Tibial nerve (tissue), 4 donors: ENCODE results near the gene MBLAC1. TPM values are rescaled to one million over a fixed set of nuclear protein-coding genes. Genes with fewer than 3 reads are reported as not detected.

Experiments
- DNase-seq, 2 donors: peaks; one replicate each; pipeline ENCODE4 v3.0.0-alpha.2; 2019; ENCODE audit warnings: low spot score in 2 of 2
- H3K27ac ChIP-seq, 4 donors: fragments of 200-600 bp; sonication (generic) in 3 of 4; one replicate each; pipeline ENCODE4 v1.5.1; 2017 to 2019; ENCODE audit warnings: mild to moderate bottlenecking in 1 of 4
- H3K27me3 ChIP-seq, 2 donors: fragments of 200-600 bp; sonication (generic) in 1 of 2; one replicate each; pipeline versions ENCODE4 v1.5.1 to v1.6.0; 2017 to 2019
- H3K36me3 ChIP-seq, 3 donors: fragments of 200-600 bp; sonication (generic); one replicate each; pipeline ENCODE4 v1.5.1; 2018 to 2019
- H3K4me1 ChIP-seq, 4 donors: fragments of 200-600 bp; sonication (generic) in 3 of 4; one replicate each; pipeline ENCODE4 v1.5.1; 2017 to 2019
- H3K4me3 ChIP-seq, 4 donors: fragments of 200-600 bp; sonication (generic) in 3 of 4; one replicate each; pipeline ENCODE4 v1.5.1; 2017 to 2019; ENCODE audit warnings: mild to moderate bottlenecking in 1 of 4, moderate library complexity in 1 of 4
- H3K9me3 ChIP-seq, 4 donors: fragments of 200-600 bp; sonication (generic) in 3 of 4; one replicate each; pipeline ENCODE4 v1.5.1; 2017 to 2019
- CTCF ChIP-seq, 5 experiments: fragments of 200-600 bp in 3 of 5; fragments of 450-650 bp in 2 of 5; sonication (generic) in 3 of 5; IDR thresholded peaks; one replicate each; pipeline ENCODE4 v1.5.1; 2016 to 2019; ENCODE audit warnings: antibody characterized with exemption in 5 of 5, mild to moderate bottlenecking in 3 of 5, moderate library complexity in 2 of 5
- EP300 ChIP-seq, 2 donors: sonication (generic); formaldehyde crosslinking; IDR thresholded peaks; one replicate each; pipeline ENCODE4 v1.6.1; 2017; ENCODE audit warnings: antibody characterized with exemption in 2 of 2, mild to moderate bottlenecking in 1 of 2
- POLR2A ChIP-seq, 2 donors: fragments of 450-650 bp; IDR thresholded peaks; one replicate each; pipeline ENCODE4 v1.6.1; 2017; ENCODE audit warnings: antibody characterized with exemption in 2 of 2, mild to moderate bottlenecking in 2 of 2, moderate library complexity in 2 of 2
- WGBS, 2 donors: methylation state at CpG; one replicate each; pipeline ENCODE4 v1.1.5; 2018; 5-methylcytosine and 5-hydroxymethylcytosine counted together
- total RNA-seq, 4 donors: library from RNA; depleted of rRNA; stranded (reverse); fragments of >200 nt; gene quantifications; one replicate each; pipeline ENCODE4 v1.1.0, GENCODE V29; 2016

MBLAC1 gene
- total RNA-seq, 4 donors from 2014 or later: 3.9 to 9.2 (median 6.9) TPM

- 21 to 26% methylated on average over 18 of the region's 32 CpGs for WGBS, 2 donors
- DNase-seq: peak in 1 of 2 donors; percentile 21
- TF ChIP-seq CTCF (IDR thresholded peaks at IDR 0.05) (no peak), EP300 (IDR thresholded peaks at IDR 0.05) (no peak), POLR2A (IDR thresholded peaks at IDR 0.05) (no peak)
- H3K4me1 ChIP-seq: peaks cover 0 to 52% (median 16%) of the 10 kb centered on the region in 4 donors
- H3K27ac ChIP-seq: peak overlapping the region; percentile 59 to 85 (median 84)
- H3K9me3 ChIP-seq: no peaks in the 10 kb centered on the region
- H3K4me3 ChIP-seq: peak overlapping the region; percentile 56 to 85 (median 80)
- peaks cover 0 to 42% (median 0%) of the 10 kb centered on the region in 3 donors for H3K36me3 ChIP-seq
- H3K27me3 ChIP-seq: no peaks in the 10 kb centered on the region
Measured at GRCh38 chr7:100157334-100158228, 30.8 kb downstream of the MBLAC1 start.

DNA sequence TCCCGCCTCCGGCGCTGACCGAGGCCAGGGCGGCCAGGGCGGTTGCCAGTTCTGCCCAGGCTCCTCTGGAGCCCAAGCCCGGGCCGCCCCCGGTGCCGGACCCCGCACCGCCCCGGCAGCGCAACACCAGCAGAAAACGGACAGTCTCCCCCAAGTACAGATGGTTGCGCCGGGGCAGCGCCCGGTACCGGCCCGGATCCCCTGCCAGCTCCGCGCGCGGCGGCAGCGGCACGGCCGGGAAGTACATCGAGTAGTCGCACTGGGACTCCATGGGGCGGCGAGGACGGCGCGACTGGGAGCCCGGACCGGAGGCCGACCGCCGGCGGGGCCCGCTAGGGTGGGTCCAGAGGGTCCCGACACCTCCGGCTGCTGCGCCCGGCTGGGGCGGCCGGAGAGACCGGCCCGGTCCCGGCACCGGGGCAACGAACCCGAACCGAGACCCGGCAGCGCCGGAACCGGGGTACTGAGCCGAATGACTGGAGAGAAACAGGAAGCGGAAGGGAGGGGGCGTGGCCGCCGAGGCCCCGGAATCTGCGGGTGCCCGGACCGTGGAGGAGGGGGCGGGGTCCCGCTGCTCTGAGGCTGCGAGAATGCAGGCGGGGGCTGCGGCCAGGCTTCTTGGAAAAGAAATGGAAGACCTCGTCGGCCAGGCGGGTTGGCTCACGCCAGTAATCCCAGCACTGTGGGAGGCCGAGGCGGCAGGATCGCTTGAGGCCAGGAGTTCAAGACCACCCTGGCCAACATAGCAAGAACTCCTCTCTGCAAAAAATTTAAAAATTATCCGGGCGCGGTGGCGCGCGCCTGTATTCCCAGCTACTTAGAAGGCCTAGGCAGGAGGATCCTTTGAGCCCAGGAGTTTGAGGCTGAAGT is 31.7 kb downstream of the MBLAC1 start, which contains the start of gene TRAPPC14:
TSS of gene TRAPPC14 (minus strand) at position 495 of the 870 bp plus-strand sequence. CDS start at position 271, 224 bp downstream.
- WGBS, 2 donors: 1 to 2% methylated on average over 23 to 54 of the region's 87 CpGs
- peak; percentile 81 to 82 for DNase-seq
- Histone ChIP-seq H3K4me3 (peak within 1 kb of the TSS; percentile 56 to 85 (median 80)), H3K4me1 (peaks cover 0 to 47% (median 17%) of the 10 kb centered on the region in 4 donors), H3K27ac (peak within 1 kb of the TSS; percentile 59 to 85 (median 84)), H3K9me3 (no peaks in the 10 kb centered on the region), H3K27me3 (no peaks in the 10 kb centered on the region), H3K36me3 (peaks cover 0 to 37% (median 0%) of the 10 kb centered on the region in 3 donors)
- peak in 1 of 5 experiments; percentile 14 for TF ChIP-seq CTCF (IDR thresholded peaks at IDR 0.05)
- TF ChIP-seq POLR2A (IDR thresholded peaks at IDR 0.05): peak; percentile 24 to 41
- peak; percentile 20 to 63 for TF ChIP-seq EP300 (IDR thresholded peaks at IDR 0.05)

- H3K27me3 ChIP-seq: no peaks in the 10 kb centered on the region
- WGBS, 2 donors: 58 to 59% methylated on average over 7 of the region's 7 CpGs
- H3K9me3 ChIP-seq: no peaks in the 10 kb centered on the region
- peak overlapping the region; percentile 59 to 85 (median 84) for H3K27ac ChIP-seq
- no peak for DNase-seq
- peak overlapping the region; percentile 56 to 85 (median 80) for H3K4me3 ChIP-seq
- TF ChIP-seq POLR2A (IDR thresholded peaks at IDR 0.05): no peak
- TF ChIP-seq CTCF (IDR thresholded peaks at IDR 0.05): no peak
- no peak for TF ChIP-seq EP300 (IDR thresholded peaks at IDR 0.05)
- H3K36me3 ChIP-seq: peaks cover 0 to 36% (median 0%) of the 10 kb centered on the region in 3 donors
- H3K4me1 ChIP-seq: peaks cover 0 to 40% (median 17%) of the 10 kb centered on the region in 4 donors
Measured at GRCh38 chr7:100159099-100159623, 32.4 kb downstream of the MBLAC1 start.

- Histone ChIP-seq H3K27ac (no peak overlapping the region), H3K4me1 (peaks cover 0 to 31% (median 17%) of the 10 kb centered on the region in 4 donors), H3K36me3 (peaks cover 0 to 28% (median 0%) of the 10 kb centered on the region in 3 donors), H3K27me3 (no peaks in the 10 kb centered on the region), H3K4me3 (no peak overlapping the region), H3K9me3 (no peaks in the 10 kb centered on the region)
- no peak for TF ChIP-seq CTCF (IDR thresholded peaks at IDR 0.05)
- no peak for TF ChIP-seq POLR2A (IDR thresholded peaks at IDR 0.05)
- TF ChIP-seq EP300 (IDR thresholded peaks at IDR 0.05): no peak
- no peak for DNase-seq
- 88 to 90% methylated on average over 15 to 18 of the region's 18 CpGs for WGBS, 2 donors
Measured at GRCh38 chr7:100160067-100160466, 33.3 kb downstream of the MBLAC1 start.
